GM19438 (cell line): ENCODE data around the gene FN3K.

ENCODE experiments used
- ATAC-seq: cut with Tn5 transposase; IDR thresholded peaks from one replicate; pipeline ENCODE4 v1.9.1; 2021; ENCODE audit warnings: low read depth; ENCODE audit not compliant: unreplicated experiment

Gene FN3K

GRCh38 chr17:82734987-82735866, at the start of gene FN3K:
TSS of gene FN3K (plus strand) at chr17:82735615. CDS start at chr17:82735637, 22 bp downstream.
- no peak for ATAC-seq

- no peak for ATAC-seq
Observed at GRCh38 chr17:82686366-82687324, 48.8 kb upstream of the FN3K start.

GRCh38 chr17:82687375-82687861, 48.0 kb upstream of the FN3K start:
- ATAC-seq = no peak

- ATAC-seq = no peak
Observed at GRCh38 chr17:82687871-82688270, 47.5 kb upstream of the FN3K start.

- ATAC-seq = no peak
Observed at GRCh38 chr17:82689077-82689476, 46.3 kb upstream of the FN3K start.

- ATAC-seq = no peak
Observed at GRCh38 chr17:82690786-82691489, 44.5 kb upstream of the FN3K start.

GRCh38 chr17:82691714-82692113, 43.7 kb upstream of the FN3K start:
- no peak for ATAC-seq

- no peak for ATAC-seq
Observed at GRCh38 chr17:82692268-82692667, 43.1 kb upstream of the FN3K start.

- ATAC-seq = no peak
Observed at GRCh38 chr17:82693168-82693867, 42.1 kb upstream of the FN3K start.

GRCh38 chr17:82694647-82695046, 40.8 kb upstream of the FN3K start:
- no peak for ATAC-seq

GRCh38 chr17:82696259-82696658, 39.2 kb upstream of the FN3K start:
- ATAC-seq = no peak

- ATAC-seq = no peak
Observed at GRCh38 chr17:82696916-82697807, 38.3 kb upstream of the FN3K start.

GRCh38 chr17:82697808-82698064, 37.7 kb upstream of the FN3K start:
- no peak for ATAC-seq

- ATAC-seq = peak; percentile 92
Observed at GRCh38 chr17:82698065-82698973, 37.1 kb upstream of the FN3K start, which contains the start of gene RAB40B. TSS of gene RAB40B (minus strand) at chr17:82698698. CDS start at chr17:82698596, 102 bp downstream.

- no peak for ATAC-seq
Observed at GRCh38 chr17:82698974-82699442, 36.4 kb upstream of the FN3K start.

GRCh38 chr17:82699551-82699950, 35.9 kb upstream of the FN3K start:
- ATAC-seq = no peak

- no peak for ATAC-seq
Observed at GRCh38 chr17:82702231-82702927, 33.0 kb upstream of the FN3K start.
